LNCAP (cell line): Measurements from ENCODE around the gene VWA3A.

Experiments
- CTCF ChIP-seq: fragments of 450-650 bp; IDR thresholded peaks from 2 replicates; pipeline ENCODE4 v1.5.1; 2017; ENCODE audit warnings: mild to moderate bottlenecking

VWA3A gene

GRCh38 chr16:22078656-22079055 lies 13.7 kb upstream of the VWA3A start:
- TF ChIP-seq CTCF, result no peak

- TF ChIP-seq CTCF, result no peak
Observed at GRCh38 chr16:22081050-22081449, 11.3 kb upstream of the VWA3A start.

- TF ChIP-seq CTCF, result no peak
Observed at GRCh38 chr16:22086440-22086839, 5.9 kb upstream of the VWA3A start.

- TF ChIP-seq CTCF, result no peak
Observed at GRCh38 chr16:22088642-22089041, 3.7 kb upstream of the VWA3A start.

- TF ChIP-seq CTCF, result no peak
Observed at GRCh38 chr16:22089910-22090309, 2.4 kb upstream of the VWA3A start.

GRCh38 chr16:22091721-22092120 lies 620 bp upstream of the VWA3A start:
- TF ChIP-seq CTCF, result no peak

GRCh38 chr16:22093331-22093730 lies 990 bp downstream of the VWA3A start:
- TF ChIP-seq CTCF, result no peak

DNA sequence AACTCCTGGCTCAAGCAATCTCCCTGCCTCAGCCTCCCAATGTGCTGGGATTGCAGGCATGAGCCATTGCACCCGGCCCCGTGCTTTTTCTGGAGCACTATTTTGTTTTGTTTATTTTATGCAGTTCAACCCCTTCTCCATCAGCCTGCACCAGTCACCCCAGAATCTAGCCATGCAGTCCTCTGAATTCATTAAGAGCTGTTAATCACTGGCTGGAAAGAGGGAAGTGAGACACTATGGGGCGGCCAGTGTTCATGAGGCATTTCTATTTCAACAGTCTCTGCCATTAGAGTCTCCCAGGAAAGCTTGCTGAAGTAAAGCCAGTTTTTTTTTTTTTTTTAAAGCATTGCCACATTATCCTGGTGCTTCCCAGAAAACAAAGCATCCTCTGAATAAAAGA lies 1.7 kb downstream of the VWA3A start:
- no peak for TF ChIP-seq CTCF
